Stomach smooth muscle (tissue), 2 donors: ENCODE results near the gene RNU1-1.
"Not testable (repeated sequence)": the region's sequence is repeated elsewhere in the genome, so short reads cannot be mapped to it uniquely, and the experiment has no call there.

Experiments
- H3K27ac ChIP-seq: one replicate; pipeline ENCODE4 v1.7.0; 2013; ENCODE audit warnings: mild to moderate bottlenecking, low read length, inconsistent platforms
- H3K27me3 ChIP-seq, 2 donors: one replicate each; pipeline ENCODE4 v1.7.0; 2013; ENCODE audit warnings: low read length in 2 of 2; ENCODE audit not compliant: insufficient read depth in 2 of 2, control insufficient read depth in 1 of 2
- H3K36me3 ChIP-seq, 2 donors: one replicate each; pipeline ENCODE4 v1.7.0; 2013; ENCODE audit warnings: low read length in 2 of 2; ENCODE audit not compliant: control insufficient read depth in 2 of 2, insufficient read depth in 2 of 2
- H3K4me1 ChIP-seq: one replicate; pipeline ENCODE4 v1.7.0; 2013; ENCODE audit warnings: low read length; ENCODE audit not compliant: control insufficient read depth, insufficient read depth
- H3K4me3 ChIP-seq, 2 donors: one replicate each; pipeline ENCODE4 v1.7.0; 2013; ENCODE audit warnings: low read length in 2 of 2
- H3K9ac ChIP-seq, 2 donors: one replicate each; pipeline ENCODE4 v1.7.0; 2013; ENCODE audit warnings: low read length in 2 of 2, mild to moderate bottlenecking in 1 of 2
- H3K9me3 ChIP-seq, 2 donors: one replicate each; pipeline ENCODE4 v1.7.0; 2013; ENCODE audit warnings: low read length in 2 of 2; ENCODE audit not compliant: control insufficient read depth in 2 of 2
- donor health status: healthy.
- donor health status: Pancreatic carcinoma.

RNU1-1 gene

DNA sequence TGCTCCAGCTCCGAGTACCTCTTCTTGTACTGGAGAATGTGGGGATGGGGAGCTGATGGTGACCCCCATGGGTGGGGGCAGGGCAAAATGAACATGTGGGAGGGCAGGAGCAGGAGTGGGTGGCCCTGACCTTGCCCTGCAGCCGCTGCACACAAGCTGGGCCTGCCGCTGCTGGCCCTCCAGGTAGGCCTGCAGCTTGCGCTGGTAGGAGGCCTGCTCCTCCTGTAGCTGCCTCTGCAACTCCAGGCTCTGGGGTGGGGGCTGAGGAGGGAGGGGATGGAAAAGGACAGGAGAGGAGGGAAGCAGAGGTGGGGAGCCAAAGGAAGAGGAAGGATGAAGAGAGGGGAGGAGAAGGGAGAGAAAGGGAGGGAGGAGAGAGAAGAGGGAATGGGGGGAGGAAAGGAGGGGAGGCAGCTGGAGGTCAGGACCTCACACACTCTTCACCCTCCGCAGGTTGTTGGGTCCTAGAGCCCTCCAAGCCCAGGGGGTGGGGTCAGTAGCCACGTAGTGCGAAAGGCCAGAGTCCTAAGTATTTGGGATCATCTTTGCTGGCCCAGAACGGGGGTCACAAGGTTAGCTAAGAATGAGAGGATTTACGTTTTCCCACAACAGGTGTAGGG is 22.9 kb downstream of the RNU1-1 start:
- Histone ChIP-seq H3K36me3 (peaks cover 0 to 4% of the 10 kb centered on the region in 2 donors), H3K4me1 (no peaks in the 10 kb centered on the region), H3K27me3 (no peaks in the 10 kb centered on the region), H3K9ac (no peak overlapping the region), H3K4me3 (no peak overlapping the region), H3K27ac (no peak overlapping the region), H3K9me3 (no peaks in the 10 kb centered on the region)

DNA sequence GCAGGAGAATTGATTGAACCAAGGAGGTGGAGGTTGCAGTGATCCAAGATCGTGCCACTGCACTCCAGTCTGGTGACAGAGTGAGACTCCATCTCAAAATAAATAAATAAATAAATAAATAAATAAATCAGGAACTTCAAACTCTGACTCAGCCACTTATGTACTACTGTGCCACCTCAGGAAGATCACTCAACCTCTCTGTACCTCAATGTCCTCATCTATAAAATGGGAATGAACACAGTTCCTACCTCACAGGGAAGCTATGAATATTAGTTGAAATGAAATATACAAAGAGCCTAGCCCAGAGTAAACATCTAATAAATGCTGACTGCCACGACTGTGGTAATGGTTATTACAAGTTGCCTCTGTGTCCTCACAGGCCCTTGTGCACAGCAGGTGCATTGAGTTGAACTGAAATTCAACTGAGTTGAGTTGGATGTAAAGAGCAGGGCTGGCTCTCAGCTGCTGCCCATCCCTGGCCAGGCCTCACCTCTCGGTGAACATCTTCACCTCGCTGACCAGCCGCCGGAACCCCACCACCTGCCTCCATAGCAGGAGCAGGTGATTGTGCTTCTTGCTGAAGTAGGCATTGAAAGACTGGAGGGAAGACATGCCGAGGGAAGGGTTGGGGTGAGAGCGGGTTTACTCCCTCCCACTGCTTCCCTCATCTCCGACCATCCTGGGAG is 24.7 kb downstream of the RNU1-1 start:
- peaks cover 10 to 16% of the 10 kb centered on the region in 2 donors for H3K36me3 ChIP-seq

DNA sequence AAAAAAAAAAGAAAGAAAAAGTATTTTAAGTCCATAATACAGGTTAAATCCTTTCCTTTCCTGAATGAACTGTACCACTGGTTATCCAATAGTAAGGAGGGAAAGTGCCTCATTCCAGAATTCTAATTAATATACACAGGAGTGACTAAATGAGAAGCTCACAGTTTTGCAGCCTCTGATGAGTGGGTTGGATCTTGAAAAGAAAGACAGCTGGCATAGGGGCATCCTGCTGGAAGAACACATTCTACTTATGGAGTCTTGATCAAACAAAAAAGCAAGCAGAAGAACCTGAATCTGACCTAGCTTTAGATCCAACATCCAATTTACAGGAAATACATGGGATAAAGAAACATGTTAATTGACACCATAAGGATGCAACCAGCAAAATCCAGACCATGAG is 27.1 kb downstream of the RNU1-1 start:
- H3K27me3 ChIP-seq, H3K27ac ChIP-seq, H3K9ac ChIP-seq, H3K4me1 ChIP-seq, H3K4me3 ChIP-seq, H3K9me3 ChIP-seq: not testable (repeated sequence)
- H3K36me3 ChIP-seq = peaks cover 11 to 19% of the 10 kb centered on the region in 2 donors

More for the DNA sequence above, 24.7 kb downstream of the RNU1-1 start:
- not testable (repeated sequence) for H3K4me3 ChIP-seq, H3K9ac ChIP-seq, H3K27ac ChIP-seq, H3K27me3 ChIP-seq, H3K9me3 ChIP-seq, H3K4me1 ChIP-seq

DNA sequence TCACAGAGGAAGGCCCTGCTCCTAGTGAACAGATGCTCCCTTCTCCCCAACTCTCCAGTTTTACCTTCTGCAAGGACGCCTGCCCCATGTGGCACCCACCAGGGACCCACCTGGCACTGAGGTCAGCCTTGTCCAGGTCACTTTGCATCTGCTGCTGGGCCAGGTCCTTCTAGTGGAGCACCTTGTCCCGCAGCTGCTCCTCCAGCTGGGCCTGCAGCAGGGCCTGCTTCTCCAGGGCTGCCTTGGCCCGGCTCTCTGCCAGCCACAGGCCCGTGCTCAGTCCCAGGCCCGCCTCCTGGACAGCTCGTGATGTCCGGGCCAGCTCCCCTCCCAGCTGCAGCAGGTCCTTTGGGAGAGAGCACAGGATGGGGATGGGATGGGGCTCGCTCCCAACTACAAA is 27.8 kb downstream of the RNU1-1 start:
- not testable (repeated sequence) for H3K27me3 ChIP-seq, H3K4me3 ChIP-seq, H3K27ac ChIP-seq, H3K4me1 ChIP-seq, H3K9ac ChIP-seq, H3K9me3 ChIP-seq
- H3K36me3 ChIP-seq = peaks cover 11 to 19% of the 10 kb centered on the region in 2 donors

DNA sequence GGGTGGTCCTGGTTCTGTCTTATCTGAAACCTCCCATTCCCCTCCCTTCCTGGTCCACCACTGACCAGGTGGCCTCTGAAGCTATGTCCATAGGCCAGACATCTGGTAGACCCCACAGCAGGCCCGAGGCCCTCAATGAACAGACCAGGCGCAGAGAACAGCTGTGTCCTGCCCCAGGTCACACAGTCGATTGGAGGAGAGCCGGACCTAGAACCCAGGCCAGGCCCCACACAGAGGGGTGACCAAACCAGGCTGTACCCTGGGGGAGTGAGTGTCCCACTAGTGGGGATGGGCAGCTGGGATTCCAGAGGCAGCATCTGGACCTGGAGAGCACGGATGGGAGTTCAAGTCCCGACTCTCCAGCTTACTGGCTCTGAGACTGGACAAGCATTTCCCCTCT is 29.2 kb downstream of the RNU1-1 start:
- H3K36me3 ChIP-seq = peaks cover 24 to 25% of the 10 kb centered on the region in 2 donors
- no peaks in the 10 kb centered on the region for H3K4me1 ChIP-seq
- no peak overlapping the region for H3K9ac ChIP-seq
- H3K9me3 ChIP-seq = no peaks in the 10 kb centered on the region
- no peaks in the 10 kb centered on the region for H3K27me3 ChIP-seq
- H3K27ac ChIP-seq = no peak overlapping the region
- H3K4me3 ChIP-seq = no peak overlapping the region

DNA sequence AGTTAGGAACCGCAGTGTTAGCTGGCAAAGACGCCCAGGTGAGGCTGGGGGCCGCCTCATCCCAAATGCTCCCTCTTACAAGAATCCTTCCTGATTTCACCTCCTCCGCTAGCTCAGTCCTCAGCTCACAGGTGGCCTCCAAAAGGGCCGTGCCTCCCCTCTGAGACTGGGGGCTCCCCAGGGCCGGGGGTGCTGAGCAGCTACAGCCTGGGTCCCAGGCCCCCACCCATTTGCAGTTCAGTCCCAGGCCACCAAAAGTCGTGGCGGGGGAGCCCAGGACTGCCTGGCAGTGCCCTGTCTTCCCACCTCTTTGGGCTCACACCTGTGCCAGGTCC is 29.6 kb downstream of the RNU1-1 start:
- Histone ChIP-seq H3K27me3 (no peaks in the 10 kb centered on the region), H3K27ac (no peak overlapping the region), H3K4me3 (no peak overlapping the region), H3K36me3 (peaks cover 24 to 25% of the 10 kb centered on the region in 2 donors), H3K9ac (no peak overlapping the region), H3K9me3 (no peaks in the 10 kb centered on the region), H3K4me1 (no peaks in the 10 kb centered on the region)

DNA sequence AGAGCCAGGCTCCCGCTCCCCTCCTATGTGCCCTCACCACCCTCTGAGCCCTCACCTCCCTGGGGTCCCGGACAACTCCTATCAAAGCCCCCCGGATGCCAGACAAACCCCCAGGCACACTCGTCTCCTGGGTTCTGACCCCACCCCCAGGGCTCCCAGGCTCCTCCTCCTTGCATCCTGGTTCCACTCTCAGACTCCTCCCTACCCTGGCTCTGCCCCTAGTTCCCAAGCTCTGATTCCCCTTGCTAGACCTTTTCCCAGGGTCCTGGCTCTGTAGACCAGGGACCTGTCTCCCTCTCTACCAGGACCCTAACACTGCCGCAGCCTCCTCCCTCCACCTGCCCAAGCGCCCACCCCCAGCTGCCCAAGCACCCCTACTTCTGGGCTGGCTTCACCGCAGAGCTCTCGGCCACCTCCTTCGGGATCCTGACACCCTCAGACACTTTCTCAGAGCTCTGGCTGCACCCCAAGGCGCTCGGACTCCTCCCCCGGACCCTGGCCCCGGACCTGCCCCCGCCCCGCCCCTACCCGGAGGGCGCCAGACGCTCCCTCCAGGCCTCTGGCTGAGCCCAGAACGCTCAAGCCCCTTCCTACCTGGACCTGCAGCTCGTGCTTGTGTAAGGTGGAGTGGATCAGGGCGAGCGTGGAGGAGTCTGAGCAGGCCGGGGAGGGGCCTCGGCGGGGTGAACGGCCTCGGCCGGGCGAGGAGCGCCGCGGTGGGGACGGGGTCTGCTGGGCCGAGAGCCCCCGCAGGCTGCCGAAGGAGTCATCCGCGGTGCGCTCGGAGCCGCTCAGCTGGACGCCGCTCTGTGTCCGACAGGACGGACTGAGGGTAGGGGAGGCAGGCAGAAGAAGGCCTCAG is 30.2 kb downstream of the RNU1-1 start:
- not testable (repeated sequence) for H3K27me3 ChIP-seq, H3K27ac ChIP-seq, H3K9me3 ChIP-seq, H3K4me1 ChIP-seq, H3K4me3 ChIP-seq, H3K9ac ChIP-seq
- peaks cover 24 to 25% of the 10 kb centered on the region in 2 donors for H3K36me3 ChIP-seq

DNA sequence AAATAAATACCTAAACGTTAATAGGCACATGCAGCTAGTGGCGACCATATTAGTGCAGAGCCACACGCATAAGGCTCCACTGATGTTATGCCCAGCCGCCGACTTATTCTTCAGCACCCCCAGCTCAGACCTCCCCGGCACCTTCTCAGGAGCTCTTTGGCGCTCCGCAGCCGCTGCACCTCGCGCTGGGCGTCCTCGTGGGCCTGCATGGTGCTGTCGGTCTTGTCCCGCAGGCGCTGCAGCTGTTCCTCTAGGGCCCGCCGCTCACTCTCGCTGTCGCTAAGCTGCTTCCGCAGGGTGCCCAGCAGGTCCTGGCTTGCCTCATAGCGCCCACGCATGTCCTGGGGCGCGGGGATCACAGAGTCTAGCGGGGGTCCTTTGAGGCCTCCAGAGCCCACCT is 30.9 kb downstream of the RNU1-1 start:
- not testable (repeated sequence) for H3K4me1 ChIP-seq, H3K27me3 ChIP-seq, H3K9me3 ChIP-seq, H3K27ac ChIP-seq, H3K4me3 ChIP-seq, H3K9ac ChIP-seq
- H3K36me3 ChIP-seq = peaks cover 28 to 29% of the 10 kb centered on the region in 2 donors

DNA sequence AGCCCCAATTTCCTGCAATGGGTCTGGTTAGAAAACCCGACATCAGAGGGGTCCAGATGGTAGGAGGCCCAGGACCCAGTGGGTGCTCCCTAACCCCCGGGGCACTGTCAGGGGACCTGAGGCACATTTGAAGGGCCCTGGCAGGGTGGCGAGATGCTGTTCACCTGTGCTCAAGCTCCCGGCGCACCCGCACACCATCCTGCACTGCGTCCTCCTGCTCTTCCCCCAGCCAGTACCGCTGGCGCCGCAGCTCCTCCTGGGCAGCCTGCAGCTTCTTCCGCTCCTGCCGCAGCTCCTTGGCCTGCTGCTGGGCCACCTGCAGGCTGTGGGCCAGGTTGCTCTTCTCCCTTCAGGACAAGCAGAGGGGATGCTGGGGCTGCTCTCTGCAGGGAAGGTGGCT is 36.0 kb downstream of the RNU1-1 start:
- Histone ChIP-seq H3K9ac (no peak overlapping the region), H3K9me3 (no peaks in the 10 kb centered on the region), H3K27me3 (no peaks in the 10 kb centered on the region), H3K36me3 (peaks cover 35 to 36% of the 10 kb centered on the region in 2 donors), H3K4me1 (no peaks in the 10 kb centered on the region), H3K27ac (no peak overlapping the region), H3K4me3 (no peak overlapping the region)

DNA sequence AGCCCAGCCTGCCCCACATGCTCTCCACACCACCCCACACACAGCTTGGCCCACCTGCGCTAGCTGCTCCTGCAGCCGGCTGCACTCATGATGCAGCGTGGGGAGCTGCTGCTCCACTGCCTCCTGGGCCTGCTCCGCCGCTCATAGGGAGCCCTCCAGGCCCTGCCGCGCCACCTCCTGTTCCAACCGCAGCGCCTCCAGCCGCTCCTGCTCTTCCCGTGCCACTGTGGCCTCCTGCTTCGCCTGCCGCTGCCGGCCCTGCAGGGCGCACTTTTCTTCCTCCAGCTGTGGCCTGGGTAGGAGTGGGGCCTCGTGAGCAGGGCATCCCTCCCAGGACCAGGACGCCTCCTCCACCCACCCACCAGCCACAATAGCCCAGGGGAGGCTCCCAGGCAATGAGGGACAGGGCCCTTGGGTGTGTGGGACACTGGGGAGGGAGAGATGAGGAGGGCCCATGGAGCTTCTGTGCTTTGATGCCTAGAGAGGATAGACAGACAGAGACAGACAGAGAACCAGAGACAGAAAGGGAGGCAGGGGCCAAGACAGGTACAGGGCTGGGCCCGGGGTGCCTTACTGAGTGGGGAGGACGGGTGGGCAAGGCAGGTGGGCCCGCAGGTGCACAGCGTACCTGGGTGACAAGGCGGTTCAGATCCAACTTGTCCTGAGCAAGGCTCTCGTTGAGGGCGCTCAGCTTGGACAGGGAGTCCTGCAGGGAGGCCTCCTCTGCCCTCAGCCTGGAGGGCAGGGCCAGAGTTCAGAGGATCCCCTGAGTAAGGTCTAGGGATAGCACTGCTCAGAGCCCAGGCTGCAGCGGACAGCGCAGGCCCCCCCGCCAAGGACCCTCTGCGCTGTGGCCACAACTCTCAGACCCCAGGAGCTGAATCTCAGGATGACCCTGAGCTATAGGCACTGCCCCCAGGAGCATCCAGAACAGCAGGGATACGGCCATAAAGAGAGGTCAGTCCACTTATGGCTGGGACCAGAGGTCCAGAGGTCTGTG is 38.0 kb downstream of the RNU1-1 start:
- H3K36me3 ChIP-seq = peaks cover 32 to 33% of the 10 kb centered on the region in 2 donors
- not testable (repeated sequence) for H3K9ac ChIP-seq, H3K9me3 ChIP-seq, H3K4me3 ChIP-seq, H3K27me3 ChIP-seq, H3K4me1 ChIP-seq, H3K27ac ChIP-seq
